Stimulated activated CD8-positive, alpha-beta memory T cell treated with anti-CD3 and anti-CD28 coated beads, Interleukin-4, amount 100 ng/mL, for 4 hours (primary cell): ENCODE measurements around the gene ARL6IP1.

Source experiments
- DNase-seq, 2 donors: peaks; one replicate each; pipeline ENCODE4 v3.0.0-alpha.2; 2020; ENCODE audit warnings: low read depth in 2 of 2, low spot score in 1 of 2

The ARL6IP1 gene

DNA sequence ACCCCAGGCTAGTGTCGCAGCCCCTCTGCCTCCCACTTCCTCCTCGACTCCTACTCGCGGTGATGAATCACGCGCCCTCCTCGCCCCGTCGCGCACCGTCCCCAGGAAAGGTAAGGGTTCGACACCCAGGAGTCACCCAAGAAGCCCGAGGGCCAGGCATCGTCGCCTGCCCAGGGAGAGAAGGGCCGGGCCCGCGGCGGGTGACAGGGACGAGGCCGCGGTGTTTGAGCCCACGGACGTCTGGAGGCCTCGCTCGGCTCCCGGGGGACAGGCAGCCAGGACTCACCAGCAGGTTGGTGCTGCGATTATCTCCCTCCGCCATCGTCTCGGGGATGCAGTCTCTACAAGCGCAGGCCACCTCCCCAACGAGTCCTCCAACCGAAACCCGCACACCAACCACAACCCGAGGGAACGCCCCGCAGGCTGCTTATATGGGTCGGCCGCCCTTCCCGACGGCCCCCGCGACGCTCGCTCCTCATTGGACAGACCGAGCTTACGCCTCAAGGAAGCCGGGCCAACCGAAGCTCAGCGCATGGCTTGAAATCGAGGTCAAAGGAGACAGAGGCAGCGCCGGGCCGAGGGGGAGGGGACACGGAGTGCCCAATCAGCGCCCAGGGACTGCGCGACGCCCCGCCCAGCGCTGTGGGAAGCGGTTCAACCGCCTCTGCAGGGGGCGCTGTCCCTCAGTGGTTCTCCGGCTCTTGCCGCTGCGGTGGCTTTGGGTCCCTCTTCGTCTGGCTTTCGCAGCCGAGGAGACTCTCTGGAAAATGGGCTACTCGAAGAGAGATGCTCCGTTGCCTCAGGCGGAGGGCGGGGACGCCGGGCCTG, at the start of gene ARL6IP1:
Gene ARL6IP1, minus strand, starts transcription at position 405 of the 828 bp plus-strand sequence. Its CDS starts 83 bp downstream, at position 322.
- peak; percentile 94 to 98 for DNase-seq

DNA sequence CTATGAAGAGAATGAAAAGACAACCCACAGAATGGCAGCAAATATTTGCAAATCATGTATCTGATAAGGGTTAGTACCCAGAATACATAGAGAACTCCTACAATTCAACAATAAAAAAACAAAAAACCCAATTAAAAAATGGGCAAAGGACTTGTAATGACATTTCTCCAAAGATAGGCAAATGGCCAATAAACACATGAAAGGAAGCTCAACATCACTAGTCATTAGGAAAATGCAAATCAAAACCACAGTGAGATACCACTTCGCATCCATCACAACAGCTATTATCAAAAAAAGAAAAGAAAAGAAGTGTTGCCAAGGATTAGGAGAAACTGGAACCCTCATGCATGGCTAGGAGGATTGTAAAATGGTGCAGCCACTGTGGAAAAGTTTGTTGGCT, 45.1 kb upstream of the ARL6IP1 start:
- DNase-seq, result no peak

DNA sequence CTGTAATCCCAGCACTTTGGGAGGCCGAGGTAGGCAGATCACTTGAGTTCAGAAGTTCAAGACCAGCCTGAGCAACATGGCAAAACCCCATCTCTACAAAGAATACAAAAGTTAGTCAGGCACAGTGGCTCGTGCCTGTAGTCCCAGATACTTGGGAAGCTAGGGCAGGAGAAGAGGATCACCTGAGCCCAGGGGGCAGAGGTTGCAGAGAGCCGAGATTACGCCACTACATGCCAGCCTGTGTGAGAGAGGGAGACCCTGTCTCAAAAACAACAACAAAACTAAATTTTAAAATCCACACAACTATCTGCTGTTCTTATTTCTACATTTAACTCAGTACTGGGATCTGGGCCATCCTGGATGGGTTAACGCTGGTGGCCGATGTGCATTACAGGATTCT, 41.2 kb upstream of the ARL6IP1 start:
- no peak for DNase-seq

DNA sequence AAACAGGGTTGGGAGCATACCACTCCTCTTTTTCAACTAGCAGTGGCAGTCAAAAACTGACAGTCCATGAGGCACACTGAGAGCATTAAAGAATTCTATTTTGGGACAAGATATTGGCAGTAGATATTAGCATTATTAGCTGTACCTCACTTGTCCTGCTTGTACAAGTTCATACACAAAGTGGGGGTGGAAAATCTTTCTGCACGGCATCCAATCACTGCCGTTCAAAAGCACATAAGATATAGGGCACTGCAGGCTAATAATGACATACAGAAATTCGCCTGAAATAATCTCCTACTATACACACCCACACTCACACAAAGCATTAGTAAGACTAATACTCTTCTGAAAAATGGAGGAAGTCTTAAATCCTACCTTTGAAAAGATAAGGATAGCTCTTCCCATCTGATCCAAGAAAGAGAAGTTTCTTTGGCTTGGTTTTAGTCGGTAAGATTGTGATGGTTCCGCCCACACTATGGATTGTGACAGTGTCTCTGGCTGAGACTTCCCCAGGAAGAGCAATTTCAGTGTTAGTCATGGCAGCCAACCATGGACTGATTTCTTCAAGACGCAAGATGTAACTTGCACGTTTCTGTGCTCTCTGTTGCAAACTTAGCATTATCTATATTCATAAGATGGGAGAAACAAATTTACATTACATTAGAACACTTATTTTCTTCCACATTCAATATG, 40.6 kb upstream of the ARL6IP1 start:
- no peak for DNase-seq

DNA sequence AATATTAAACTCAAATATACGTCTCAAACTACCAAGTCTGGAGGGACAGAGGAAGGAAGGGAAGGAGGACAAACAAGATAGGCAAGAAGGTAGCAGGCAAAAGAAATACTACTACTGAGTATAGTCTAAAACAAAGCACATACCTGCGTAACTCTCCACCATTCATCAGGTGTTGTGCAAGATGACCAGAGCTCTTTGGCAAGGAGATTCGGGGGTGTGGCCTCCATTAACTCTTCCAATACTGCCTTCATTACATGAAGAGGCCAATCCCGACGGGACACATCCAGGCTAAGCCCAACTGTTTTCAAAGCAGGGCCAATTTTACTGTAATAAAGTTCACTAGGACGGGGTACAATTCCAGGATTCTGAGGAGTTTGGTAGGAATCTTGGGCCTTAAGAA, 38.2 kb upstream of the ARL6IP1 start:
- no peak for DNase-seq

DNA sequence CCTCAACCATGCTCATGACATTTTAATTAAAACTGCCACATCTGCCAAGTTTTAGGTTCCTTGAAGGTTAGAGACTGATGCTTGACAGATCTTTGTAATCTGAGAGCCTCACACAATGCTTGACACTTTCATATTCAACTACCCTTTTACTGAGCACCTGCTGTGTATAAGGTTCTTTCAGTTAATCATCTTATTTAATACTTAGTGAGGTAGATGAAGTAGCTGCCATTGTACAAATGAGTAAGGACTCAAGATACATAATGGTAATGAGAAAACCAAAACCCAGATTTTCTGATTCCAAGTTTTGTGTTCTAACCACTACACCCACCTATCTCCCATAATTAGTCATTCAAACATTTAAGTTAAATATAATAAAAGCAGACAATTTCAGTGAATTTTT, 35.4 kb upstream of the ARL6IP1 start:
- DNase-seq, result no peak

DNA sequence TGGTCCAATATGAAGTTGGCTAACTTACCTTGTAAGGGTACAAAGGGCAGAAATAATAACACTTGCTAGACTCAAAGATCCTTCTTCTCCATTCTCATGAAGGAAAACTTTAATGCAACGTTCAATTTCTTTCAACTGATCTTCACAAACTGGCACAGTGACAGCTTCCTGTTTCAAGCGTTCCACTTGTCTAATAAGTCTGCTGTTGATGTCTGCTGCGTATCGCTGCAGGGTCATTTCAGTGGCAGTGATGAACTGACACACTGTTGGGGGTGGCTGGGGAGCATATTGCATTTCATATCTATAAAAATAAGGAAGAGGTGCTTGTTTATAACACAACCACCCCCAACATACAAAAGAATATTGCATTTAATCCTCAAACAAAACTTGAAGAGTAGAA, 33.5 kb upstream of the ARL6IP1 start:
- DNase-seq, result no peak

DNA sequence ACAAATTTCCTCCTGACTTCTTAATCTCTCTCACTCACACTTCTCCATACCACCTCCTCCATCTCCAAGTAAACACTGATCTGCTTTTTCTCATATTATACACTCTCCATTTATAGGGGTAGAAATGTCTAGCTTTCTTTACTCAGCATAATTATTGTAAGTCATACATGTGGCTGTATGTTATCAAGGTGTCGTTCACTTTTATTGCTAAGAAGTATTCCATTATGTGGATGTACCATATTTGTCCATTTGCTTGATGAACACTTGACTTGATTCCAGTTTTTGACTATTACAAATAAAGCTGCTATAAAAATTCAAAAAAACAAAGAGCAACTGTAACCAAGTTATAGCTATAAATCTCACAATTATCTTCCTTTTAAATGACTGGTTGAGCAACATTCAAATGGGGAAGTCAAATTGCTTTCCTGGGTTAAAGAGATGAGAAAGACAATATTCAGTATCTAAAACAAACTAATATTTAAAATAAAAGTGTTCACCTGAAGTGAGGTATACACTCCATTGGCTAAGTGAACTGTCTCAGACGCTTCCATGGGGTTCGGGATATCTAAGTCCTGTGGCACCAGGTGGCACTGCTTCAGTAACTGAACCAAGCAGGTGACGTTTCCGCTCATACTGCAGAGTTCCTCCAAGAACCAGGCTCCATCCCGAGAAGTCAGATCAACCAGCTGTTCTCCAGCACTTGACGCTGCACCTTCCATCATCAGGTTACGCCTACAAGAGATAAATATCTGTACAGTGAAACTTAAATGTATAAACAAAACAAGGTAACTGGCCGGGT, 32.6 kb upstream of the ARL6IP1 start:
- DNase-seq, result no peak

DNA sequence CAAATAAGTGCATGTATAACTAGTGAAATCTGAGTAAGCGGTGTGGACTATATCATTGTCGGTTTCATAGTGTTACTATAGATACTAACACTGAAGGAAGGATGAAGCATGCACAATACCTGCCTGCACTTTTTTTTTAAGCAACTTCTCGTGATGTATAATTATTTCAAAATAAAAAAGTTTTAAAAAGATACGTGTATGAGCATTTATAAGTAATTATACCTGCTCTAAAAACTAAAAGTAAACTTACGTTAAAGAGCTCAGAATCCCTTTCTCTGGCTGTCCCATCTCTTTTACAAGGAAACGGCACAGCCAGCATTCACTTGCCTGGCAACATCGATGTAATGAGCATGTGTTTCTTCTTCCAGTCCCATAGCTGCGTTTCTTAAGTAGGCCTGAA, 31.3 kb upstream of the ARL6IP1 start:
- no peak for DNase-seq

DNA sequence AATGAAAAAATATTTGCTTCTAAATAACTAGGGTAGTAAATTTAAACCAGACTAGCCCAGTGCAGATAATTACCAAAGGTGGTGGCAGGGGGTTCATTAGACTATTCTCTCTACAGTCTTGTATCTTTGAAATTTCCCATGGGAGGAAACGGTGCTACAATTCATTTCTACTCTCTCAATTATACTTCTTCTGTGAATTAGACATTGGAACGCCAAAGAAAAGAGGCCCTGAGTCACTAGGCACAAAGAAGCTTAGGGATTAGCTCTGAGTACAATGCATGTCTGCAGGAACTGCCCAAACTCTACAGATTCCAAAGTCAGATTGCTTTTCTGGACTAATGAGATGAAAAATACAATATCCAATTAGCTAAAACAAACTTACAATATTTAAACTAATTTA, 30.7 kb upstream of the ARL6IP1 start:
- no peak for DNase-seq

DNA sequence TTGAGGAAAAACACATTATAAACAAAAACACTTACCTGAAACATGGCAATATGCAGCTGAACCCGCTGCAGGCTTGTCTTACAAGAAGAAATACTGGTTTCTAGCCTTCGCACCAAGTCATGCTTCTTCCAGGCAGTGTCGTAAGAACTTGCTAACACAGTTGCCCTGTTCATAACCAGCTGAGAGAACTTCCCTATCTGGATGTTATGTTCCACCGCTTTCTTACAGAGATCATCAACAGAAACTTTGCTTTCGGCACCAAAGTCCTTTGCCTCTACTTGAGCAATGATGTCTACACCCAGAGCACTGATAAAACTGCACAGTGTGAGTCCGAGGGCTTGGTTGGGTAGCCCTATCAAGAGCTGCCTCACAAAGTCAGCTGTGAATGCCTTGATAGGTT, 27.9 kb upstream of the ARL6IP1 start:
- no peak for DNase-seq

DNA sequence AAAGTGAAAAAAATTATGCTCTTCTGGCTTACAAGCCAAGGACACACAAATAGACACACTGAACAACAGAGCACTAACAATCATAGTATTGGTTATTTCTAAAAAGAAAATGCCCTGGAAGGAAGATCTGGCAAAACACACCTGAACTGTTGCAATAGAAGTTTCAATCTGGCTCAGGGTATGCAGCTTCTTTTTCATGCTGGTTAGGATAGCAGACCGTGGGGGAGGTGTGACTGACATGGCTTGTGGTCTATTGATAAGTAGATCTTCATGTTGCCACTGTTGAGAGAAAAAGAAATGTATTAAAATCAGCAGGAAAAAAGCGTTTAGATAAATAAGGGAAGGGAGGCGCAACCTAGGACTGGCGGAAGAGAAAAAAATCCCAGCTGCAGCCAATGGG, 26.5 kb upstream of the ARL6IP1 start:
- DNase-seq, result no peak

DNA sequence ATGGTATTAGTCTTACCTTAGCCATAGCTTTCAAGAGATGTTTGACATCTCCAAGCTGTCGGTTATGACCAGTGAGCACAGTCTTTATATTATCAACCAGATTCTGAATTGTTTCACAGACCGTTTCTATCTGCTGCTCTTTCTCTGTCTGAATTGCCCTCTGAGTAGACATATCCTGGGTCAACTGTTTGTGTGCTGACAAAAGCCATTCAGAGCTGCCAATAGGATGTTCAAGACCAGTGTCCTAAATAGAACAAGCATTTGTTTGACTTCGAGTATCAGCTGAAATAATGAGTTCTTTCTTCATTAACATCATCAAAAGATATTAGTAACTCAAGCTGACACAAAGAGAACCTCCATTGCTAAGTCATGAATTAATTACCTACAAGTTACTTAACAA, 14.9 kb upstream of the ARL6IP1 start:
- no peak for DNase-seq

DNA sequence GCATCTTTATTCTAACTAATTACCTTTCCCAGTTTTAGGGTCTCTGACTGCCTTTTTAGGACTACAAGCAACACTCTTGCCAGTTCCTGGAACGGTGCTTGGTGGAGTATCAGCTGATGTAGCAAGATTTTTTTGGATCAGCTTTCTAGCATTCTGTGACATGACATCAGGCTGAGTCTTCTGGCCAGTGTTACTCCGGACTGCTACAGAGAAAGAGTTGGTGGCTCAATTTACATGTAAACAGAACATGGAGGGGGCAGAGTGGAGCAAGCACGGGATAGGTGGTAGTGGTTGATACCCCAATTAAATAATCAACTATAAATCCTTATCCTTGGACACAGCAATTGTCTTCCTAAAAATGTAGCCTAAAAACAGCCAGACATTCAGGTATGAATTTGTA, 10.6 kb upstream of the ARL6IP1 start:
- no peak for DNase-seq

DNA sequence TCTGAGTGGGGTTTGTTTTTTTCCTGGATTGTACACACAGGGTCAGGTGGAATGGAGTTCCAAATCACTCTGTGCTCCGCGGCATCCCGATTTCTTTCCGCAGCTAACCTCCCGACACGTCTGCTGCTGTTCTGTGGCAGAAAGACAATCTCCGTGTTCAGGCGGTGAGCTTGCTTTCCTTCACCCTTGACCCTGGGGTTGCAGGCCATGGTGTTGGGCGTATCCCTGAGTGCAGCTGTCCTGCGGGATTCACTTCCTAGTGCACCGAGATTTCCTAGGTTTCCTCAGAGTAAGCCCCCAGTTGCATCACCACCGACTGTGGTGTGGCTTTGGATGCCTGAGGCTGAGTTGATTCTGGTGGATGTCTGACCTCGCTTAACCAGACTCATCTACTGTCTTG, 7.8 kb upstream of the ARL6IP1 start:
- no peak for DNase-seq

DNA sequence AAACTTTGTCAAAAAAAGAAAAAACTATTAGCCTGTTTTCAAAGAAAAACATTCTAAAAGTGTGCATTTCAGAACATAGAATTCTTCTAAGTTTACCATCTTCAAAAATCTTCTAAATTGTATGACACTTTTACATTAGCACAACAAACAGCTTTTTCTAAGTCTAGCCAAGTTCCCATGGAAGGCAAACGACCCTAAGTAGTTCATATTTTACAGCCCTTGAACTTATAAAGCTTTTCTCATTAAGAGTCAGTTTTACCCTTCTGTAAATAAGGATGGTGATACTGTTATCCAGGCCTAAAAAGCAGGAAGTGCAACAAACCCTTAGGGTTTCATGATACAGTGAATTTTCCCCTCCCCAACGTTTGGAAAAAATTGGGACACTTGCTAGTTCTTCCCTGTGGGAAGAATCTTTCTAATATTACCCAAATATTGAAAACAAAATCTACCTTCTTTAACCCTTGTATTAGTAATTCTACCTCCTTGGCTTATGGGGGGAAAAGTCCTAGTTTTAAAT, 4.0 kb upstream of the ARL6IP1 start:
- no peak for DNase-seq

DNA sequence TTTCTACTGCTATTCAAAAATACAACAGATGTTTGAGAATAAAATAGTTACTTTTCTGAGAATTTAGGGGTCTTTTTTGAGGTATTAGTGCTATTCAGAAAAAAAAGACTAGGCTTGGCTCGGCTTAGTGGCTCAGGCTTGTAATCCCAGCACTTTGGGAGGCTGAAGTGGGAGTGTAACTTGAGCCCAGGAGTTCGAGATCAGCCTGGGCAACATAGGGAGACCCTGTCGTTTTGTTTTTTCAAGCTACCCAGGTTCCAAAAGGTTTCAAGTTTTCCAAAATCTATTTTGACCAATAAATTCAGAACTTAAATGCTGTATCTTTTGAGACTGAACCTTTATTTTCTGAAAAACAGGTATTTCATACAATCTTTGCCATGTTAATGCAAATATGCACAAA, 3.2 kb upstream of the ARL6IP1 start:
- no peak for DNase-seq

DNA sequence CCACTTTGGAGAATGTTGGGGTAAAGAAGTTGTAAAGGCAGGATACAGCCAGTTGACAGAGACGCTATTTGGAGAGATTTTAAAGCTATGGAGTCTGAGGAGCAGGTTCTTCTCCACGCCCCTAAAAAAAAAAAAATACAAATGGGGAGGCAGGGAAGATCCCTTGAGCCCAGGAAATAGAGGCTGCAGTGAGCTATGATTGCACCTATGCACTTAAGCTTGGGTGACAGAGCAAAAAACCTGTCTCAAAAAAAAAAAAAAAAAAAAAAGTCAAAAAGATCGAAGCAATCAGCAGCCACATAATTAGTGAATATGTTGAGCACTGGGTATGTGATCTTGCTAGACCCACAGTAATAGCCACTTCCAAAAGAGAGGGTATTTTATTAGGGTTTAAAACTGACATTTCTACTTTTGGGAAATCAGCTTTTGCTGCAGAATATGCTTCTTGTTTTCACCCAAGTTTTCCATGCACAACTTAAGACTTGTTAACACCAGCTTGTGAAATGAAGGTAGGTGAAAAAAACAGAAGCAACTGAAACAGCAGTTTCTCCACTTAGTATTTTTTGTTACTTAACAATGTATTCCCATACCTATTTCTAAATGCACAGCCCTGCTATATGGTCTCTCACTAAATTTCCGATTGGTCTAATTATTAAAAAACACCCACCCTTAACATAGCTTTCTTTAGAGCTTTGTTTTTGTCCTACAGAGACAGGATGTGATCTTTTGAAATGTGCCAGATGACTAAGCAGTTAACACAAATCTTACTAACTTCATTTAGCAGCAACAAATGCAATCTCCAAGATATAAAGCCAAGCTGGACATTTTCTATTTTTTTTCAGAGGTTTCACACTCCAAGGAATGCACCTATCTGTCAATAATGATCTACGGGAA, 2.5 kb upstream of the ARL6IP1 start:
- no peak for DNase-seq

DNA sequence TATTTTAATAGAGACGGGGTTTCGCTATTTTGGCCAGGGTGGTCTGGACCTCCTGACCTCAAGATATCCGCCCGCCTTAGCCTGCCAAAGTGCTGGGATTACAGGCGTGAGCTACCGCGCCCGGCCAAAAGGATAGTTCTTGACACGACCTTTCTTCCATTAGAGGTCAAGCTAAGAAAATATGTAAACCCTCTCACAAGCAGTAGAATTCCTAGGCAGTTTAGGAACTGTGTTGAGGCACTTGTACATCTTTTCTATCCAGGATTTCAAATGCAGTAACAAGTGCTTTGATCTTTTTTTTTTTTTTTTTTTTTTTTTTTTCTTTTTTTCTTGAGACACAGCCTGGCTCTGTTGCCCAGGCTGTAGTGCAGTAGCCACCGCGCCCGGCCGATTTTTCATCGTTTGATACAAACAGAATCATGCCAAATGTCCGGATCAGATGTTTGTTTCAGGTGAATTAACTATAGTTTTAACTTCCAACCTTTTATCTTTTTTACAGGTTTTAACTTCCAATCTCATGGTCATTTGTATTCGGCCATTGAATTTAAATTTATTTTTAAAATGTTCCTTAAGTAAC, 1.5 kb upstream of the ARL6IP1 start:
- no peak for DNase-seq

DNA sequence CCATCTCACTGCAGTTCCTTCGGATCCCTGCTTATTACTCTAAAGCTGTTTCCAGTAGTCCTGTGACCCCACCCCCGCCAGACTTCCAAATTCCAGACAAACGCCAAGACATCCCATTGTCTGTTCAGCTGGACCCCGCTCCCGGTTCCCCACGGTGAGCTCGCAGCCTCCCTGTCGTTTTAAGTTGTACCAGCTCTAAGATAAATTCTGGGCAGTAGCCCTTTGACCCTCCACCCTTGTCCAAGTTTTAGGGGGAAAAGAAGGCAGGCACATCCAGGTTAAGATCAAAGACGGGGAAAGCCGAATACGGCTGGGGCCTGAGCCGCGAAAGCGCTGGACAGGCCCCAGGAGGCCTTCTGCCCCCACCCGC, 589 bp downstream of the ARL6IP1 start:
- DNase-seq, result no peak
